ENCODE results near the gene ZNF304. TPM values are rescaled to one million over a fixed set of nuclear protein-coding genes. Genes with fewer than 3 reads are reported as not detected.

The ZNF304 gene
- total and polyA plus RNA-seq, 2 experiments from 2014 or later, result 3.5 to 12.4 TPM

DNA sequence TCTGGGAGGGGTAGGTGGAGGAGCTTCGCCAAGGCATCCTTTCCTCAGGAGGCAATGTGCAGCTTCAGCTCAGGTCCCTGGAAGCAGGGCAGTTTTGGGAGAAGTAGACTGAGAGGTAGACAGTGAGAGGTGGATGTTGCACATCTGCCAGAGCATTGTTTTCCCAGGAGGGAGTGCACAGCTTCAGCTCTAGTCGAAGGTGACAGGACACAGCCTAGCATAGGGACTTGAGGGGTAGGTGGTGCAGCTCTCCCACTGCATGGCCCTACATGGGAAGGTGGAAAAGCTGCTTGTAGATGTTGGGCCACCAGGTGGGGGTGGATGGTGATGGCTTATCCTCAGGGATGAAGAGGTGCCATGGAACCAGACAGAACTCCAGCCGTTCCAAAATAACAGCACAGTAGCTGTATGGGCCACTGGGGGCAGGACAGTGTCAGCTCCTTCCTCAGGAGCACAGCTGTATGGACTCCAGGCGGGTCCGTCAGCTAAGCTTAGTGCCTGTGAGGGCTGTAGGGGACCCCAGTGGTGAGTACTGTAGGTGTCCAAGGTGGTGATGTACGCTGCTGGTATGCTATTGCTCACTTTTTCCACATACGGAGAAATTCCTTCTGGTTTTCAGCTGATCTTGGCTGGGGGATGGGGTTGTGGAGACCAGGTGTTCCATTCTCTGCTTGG lies 48.2 kb upstream of the ZNF304 start:
- TF ChIP-seq EZH2phosphoT487 (IDR thresholded peaks at IDR 0.05; ENCODE audit: unreplicated experiment) (no peak), ZNF462 (CRISPR knock-in tag; IDR thresholded peaks at IDR 0.05) (no peak), ZNF331 (CRISPR knock-in tag; IDR thresholded peaks at IDR 0.05; ENCODE audit: low read depth) (no peak), NANOG (IDR thresholded peaks at IDR 0.05; ENCODE audit: borderline replicate concordance) (no peak), STAT1 (IDR thresholded peaks at IDR 0.05; ENCODE audit: unreplicated experiment) (no peak)
- TF ChIP-seq, protein P1, sequence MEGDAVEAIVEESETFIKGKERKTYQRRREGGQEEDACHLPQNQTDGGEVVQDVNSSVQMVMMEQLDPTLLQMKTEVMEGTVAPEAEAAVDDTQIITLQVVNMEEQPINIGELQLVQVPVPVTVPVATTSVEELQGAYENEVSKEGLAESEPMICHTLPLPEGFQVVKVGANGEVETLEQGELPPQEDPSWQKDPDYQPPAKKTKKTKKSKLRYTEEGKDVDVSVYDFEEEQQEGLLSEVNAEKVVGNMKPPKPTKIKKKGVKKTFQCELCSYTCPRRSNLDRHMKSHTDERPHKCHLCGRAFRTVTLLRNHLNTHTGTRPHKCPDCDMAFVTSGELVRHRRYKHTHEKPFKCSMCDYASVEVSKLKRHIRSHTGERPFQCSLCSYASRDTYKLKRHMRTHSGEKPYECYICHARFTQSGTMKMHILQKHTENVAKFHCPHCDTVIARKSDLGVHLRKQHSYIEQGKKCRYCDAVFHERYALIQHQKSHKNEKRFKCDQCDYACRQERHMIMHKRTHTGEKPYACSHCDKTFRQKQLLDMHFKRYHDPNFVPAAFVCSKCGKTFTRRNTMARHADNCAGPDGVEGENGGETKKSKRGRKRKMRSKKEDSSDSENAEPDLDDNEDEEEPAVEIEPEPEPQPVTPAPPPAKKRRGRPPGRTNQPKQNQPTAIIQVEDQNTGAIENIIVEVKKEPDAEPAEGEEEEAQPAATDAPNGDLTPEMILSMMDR (conservative IDR thresholded peaks at IDR 0.05; ENCODE audit: low read depth in 2 of 2), result peak; percentile 16 to 38; a peak in 3 of 4 replicates
- ATAC-seq (peak; percentile 87), DNase-seq (ENCODE audit: low spot score) (peak; percentile 53)
- Mint-ChIP-seq H3K4me3 (no peak overlapping the region), H3K9me3 (no peaks in the 10 kb centered on the region), H3K27ac (peak overlapping the region; percentile 91; the same call in 1 of the 2 replicates), H3K36me3 (ENCODE audit: low read depth) (peaks cover 37% of the 10 kb centered on the region), H3K4me1 (peaks cover 12% of the 10 kb centered on the region; the same call in 2 of the 3 replicates), H3K27me3 (ENCODE audit: insufficient read depth, low read depth, poor library complexity) (peaks cover 7% of the 10 kb centered on the region)
- no peak overlapping the region for H2AFZ ChIP-seq
- no peaks in the 10 kb centered on the region for H3F3A ChIP-seq (replicated peaks; ENCODE audit: low read depth)
- no peaks in the 10 kb centered on the region for H3K4me1 ChIP-seq (ENCODE audit: insufficient read depth)
- H3K36me3 ChIP-seq (ENCODE audit: insufficient read depth), result 0 out of 2 replicates have a peak, but pooled peaks cover 3% of the 10 kb centered on the region
- H3K79me2 ChIP-seq (replicated peaks; ENCODE audit: insufficient read depth), result peaks cover 32% of the 10 kb centered on the region
- H3K4me3 ChIP-seq, result no peak overlapping the region
- no peak overlapping the region; the same call in 1 of the 2 replicates for H3K4me2 ChIP-seq
- H3K27me3 ChIP-seq (ENCODE audit: insufficient read depth), result no peaks in the 10 kb centered on the region
- H3K9me2 ChIP-seq (ENCODE audit: insufficient read depth), result no peaks in the 10 kb centered on the region
- peaks cover 7% of the 10 kb centered on the region; the same call in 1 of the 2 replicates for H4K20me1 ChIP-seq (replicated peaks; ENCODE audit: insufficient read depth)
- no peak overlapping the region for H3K27ac ChIP-seq (ENCODE audit: low read depth)

Data from GM23338 (cell line).